ENCODE data around the gene SLIT3.

- TF ChIP-seq SMAD4 (CRISPR knock-in tag; conservative IDR thresholded peaks at IDR 0.05) = no peak
- TF ChIP-seq ZHX1 (conservative IDR thresholded peaks at IDR 0.05; ENCODE audit: low read length) = no peak
- TF ChIP-seq ZBTB5 (IDR thresholded peaks at IDR 0.05) = no peak
Measured at GRCh38 chr5:169085212-169085611, 215.7 kb downstream of the SLIT3 start.
